Measurements from ENCODE around the gene PPP1R18.
"Not testable (repeated sequence)": the region's sequence is repeated elsewhere in the genome, so short reads cannot be mapped to it uniquely, and the experiment has no call there.

PPP1R18 gene

GRCh38 chr6:30686009-30686907 lies at the start of gene PPP1R18:
TSS of gene PPP1R18 (minus strand) at chr6:30686645. CDS start at chr6:30686018, 627 bp downstream.
- DNase-seq, result no peak

- DNase-seq, result no peak
Measured at GRCh38 chr6:30735668-30736314, 49.3 kb upstream of the PPP1R18 start.

- no peak for DNase-seq
Measured at GRCh38 chr6:30732237-30732943, 45.9 kb upstream of the PPP1R18 start.

- peak; percentile 33 for DNase-seq
Measured at GRCh38 chr6:30730601-30731435, 44.4 kb upstream of the PPP1R18 start.

- DNase-seq, result no peak
Measured at GRCh38 chr6:30727920-30728553, 41.6 kb upstream of the PPP1R18 start.

- DNase-seq, result no peak
Measured at GRCh38 chr6:30726506-30727413, 40.3 kb upstream of the PPP1R18 start.

- no peak for DNase-seq
Measured at GRCh38 chr6:30725713-30726505, 39.5 kb upstream of the PPP1R18 start.

GRCh38 chr6:30724906-30725667 lies 38.6 kb upstream of the PPP1R18 start:
- no peak for DNase-seq

GRCh38 chr6:30723843-30724741 lies 37.6 kb upstream of the PPP1R18 start:
- DNase-seq, result not testable (repeated sequence)

- DNase-seq, result not testable (repeated sequence)
Measured at GRCh38 chr6:30723159-30723842, 36.9 kb upstream of the PPP1R18 start.

GRCh38 chr6:30722280-30723112 lies 36.1 kb upstream of the PPP1R18 start:
- DNase-seq, result peak; percentile 68

GRCh38 chr6:30722025-30722279 lies 35.5 kb upstream of the PPP1R18 start:
- not testable (repeated sequence) for DNase-seq

- DNase-seq, result peak; percentile 72
Measured at GRCh38 chr6:30721198-30722024, 35.0 kb upstream of the PPP1R18 start.

- DNase-seq, result no peak
Measured at GRCh38 chr6:30720738-30721197, 34.3 kb upstream of the PPP1R18 start.
